ENCODE measurements around the gene EYS. TPM values are rescaled to one million over a fixed set of nuclear protein-coding genes. Genes with fewer than 3 reads are reported as not detected.

EYS gene
- total RNA-seq, 4 donors from 2014 or later: under 0.01 TPM; not detected in 3

DNA sequence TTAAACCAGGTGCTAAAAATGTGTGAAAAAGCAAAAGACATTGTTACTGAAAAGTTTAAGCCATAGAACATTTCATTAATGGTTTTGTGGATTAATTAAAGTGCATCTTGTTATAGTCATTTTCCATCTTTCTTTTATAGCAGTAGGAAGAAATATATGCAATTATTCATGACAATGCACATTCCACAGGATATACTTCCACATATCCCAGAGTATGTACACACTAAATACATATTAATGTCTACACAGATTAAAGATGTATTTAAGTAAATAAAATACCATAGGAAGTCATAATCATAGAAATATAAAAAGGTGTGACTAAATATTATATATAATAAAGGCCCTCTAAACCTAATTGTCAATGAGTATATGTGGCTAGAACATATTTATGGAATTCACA is 1492.7 kb downstream of the EYS start:
- Histone ChIP-seq H3K27me3 (no peaks in the 10 kb centered on the region), H3K36me3 (no peaks in the 10 kb centered on the region), H3K9me3 (no peaks in the 10 kb centered on the region), H3K4me3 (no peak overlapping the region), H3K4me1 (no peaks in the 10 kb centered on the region), H3K27ac (replicated peaks in 1 of 4) (no peak overlapping the region)
- no peak for DNase-seq (ENCODE audit: extremely low spot score)
- intact Hi-C loops (cut with DNase I): no loop called here
- TF ChIP-seq POLR2A (IDR thresholded peaks at IDR 0.05; ENCODE audit: low read depth) (no peak), POLR2AphosphoS5 (IDR thresholded peaks at IDR 0.05) (no peak), EP300 (IDR thresholded peaks at IDR 0.05) (no peak)
- TF ChIP-seq, protein P1, sequence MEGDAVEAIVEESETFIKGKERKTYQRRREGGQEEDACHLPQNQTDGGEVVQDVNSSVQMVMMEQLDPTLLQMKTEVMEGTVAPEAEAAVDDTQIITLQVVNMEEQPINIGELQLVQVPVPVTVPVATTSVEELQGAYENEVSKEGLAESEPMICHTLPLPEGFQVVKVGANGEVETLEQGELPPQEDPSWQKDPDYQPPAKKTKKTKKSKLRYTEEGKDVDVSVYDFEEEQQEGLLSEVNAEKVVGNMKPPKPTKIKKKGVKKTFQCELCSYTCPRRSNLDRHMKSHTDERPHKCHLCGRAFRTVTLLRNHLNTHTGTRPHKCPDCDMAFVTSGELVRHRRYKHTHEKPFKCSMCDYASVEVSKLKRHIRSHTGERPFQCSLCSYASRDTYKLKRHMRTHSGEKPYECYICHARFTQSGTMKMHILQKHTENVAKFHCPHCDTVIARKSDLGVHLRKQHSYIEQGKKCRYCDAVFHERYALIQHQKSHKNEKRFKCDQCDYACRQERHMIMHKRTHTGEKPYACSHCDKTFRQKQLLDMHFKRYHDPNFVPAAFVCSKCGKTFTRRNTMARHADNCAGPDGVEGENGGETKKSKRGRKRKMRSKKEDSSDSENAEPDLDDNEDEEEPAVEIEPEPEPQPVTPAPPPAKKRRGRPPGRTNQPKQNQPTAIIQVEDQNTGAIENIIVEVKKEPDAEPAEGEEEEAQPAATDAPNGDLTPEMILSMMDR (IDR thresholded peaks at IDR 0.05): no peak

GRCh38 chr6:64213697-64214096 is 1493.3 kb downstream of the EYS start:
- WGBS: 23% methylated on average over 3 of the region's 3 CpGs
- intact Hi-C loops (cut with DNase I): no loop called here
- no peaks in the 10 kb centered on the region for H3K4me1 ChIP-seq
- H3K4me3 ChIP-seq: no peak overlapping the region
- H3K36me3 ChIP-seq: no peaks in the 10 kb centered on the region
- no peak overlapping the region for H3K27ac ChIP-seq (replicated peaks in 1 of 4)
- H3K9me3 ChIP-seq: no peaks in the 10 kb centered on the region
- H3K27me3 ChIP-seq: no peaks in the 10 kb centered on the region
- TF ChIP-seq, protein P1 (IDR thresholded peaks at IDR 0.05): no peak
- TF ChIP-seq EP300 (IDR thresholded peaks at IDR 0.05) (no peak), POLR2AphosphoS5 (IDR thresholded peaks at IDR 0.05) (no peak), POLR2A (IDR thresholded peaks at IDR 0.05; ENCODE audit: low read depth) (no peak)
- DNase-seq (ENCODE audit: extremely low spot score): no peak

DNA sequence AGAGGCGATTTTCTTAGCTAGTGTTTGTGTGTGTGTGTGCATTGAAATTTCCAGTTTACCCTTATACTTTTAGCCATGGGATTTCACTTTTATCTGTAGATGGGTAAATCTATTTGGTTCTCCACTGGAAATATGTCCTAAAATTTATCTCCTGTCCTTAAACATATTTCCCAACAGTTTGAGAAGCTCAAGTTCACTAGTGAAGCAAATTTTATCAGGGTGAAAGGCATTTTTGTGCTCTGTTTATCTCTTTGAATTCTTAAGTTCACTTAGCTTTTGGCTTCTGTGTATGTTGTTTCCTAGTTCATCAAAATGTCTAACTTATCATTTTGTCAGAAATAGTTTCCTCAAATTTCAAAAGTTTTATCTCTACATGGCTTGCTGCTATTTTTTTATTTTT is 1509.8 kb downstream of the EYS start:
- Histone ChIP-seq H3K4me3 (no peak overlapping the region), H3K27ac (replicated peaks in 1 of 4) (no peak overlapping the region), H3K4me1 (no peaks in the 10 kb centered on the region), H3K9me3 (no peaks in the 10 kb centered on the region), H3K36me3 (no peaks in the 10 kb centered on the region), H3K27me3 (no peaks in the 10 kb centered on the region)
- no peak for DNase-seq (ENCODE audit: extremely low spot score)
- intact Hi-C loops (cut with DNase I): no loop called here
- TF ChIP-seq EP300 (IDR thresholded peaks at IDR 0.05) (no peak), POLR2A (IDR thresholded peaks at IDR 0.05; ENCODE audit: low read depth) (no peak), POLR2AphosphoS5 (IDR thresholded peaks at IDR 0.05) (no peak)
- TF ChIP-seq, protein P1 (IDR thresholded peaks at IDR 0.05): no peak
- 100% methylated on average over 1 of the region's 1 CpG for WGBS

- Histone ChIP-seq H3K27me3 (no peaks in the 10 kb centered on the region), H3K36me3 (no peaks in the 10 kb centered on the region), H3K27ac (replicated peaks in 1 of 4) (no peak overlapping the region), H3K9me3 (no peaks in the 10 kb centered on the region), H3K4me3 (no peak overlapping the region), H3K4me1 (no peaks in the 10 kb centered on the region)
- intact Hi-C loops (cut with DNase I): no loop called here
- 90% methylated on average over 8 of the region's 8 CpGs for WGBS
- no peak for TF ChIP-seq POLR2AphosphoS5 (IDR thresholded peaks at IDR 0.05)
- TF ChIP-seq POLR2A (IDR thresholded peaks at IDR 0.05; ENCODE audit: low read depth): no peak
- no peak for TF ChIP-seq EP300 (IDR thresholded peaks at IDR 0.05)
- TF ChIP-seq, protein P1 (IDR thresholded peaks at IDR 0.05): no peak
- no peak for DNase-seq (ENCODE audit: extremely low spot score)
Observed at GRCh38 chr6:64186592-64186991, 1520.4 kb downstream of the EYS start.

- Histone ChIP-seq H3K36me3 (no peaks in the 10 kb centered on the region), H3K27me3 (no peaks in the 10 kb centered on the region), H3K4me3 (no peak overlapping the region), H3K4me1 (no peaks in the 10 kb centered on the region), H3K27ac (replicated peaks in 1 of 4) (no peak overlapping the region), H3K9me3 (no peaks in the 10 kb centered on the region)
- no peak for DNase-seq (ENCODE audit: extremely low spot score)
- 68% methylated on average over 5 of the region's 5 CpGs for WGBS
- no peak for TF ChIP-seq POLR2A (IDR thresholded peaks at IDR 0.05; ENCODE audit: low read depth)
- TF ChIP-seq EP300 (IDR thresholded peaks at IDR 0.05): no peak
- TF ChIP-seq, protein P1 (IDR thresholded peaks at IDR 0.05): no peak
- TF ChIP-seq POLR2AphosphoS5 (IDR thresholded peaks at IDR 0.05): no peak
- intact Hi-C loops (cut with DNase I): no loop called here
Observed at GRCh38 chr6:64185621-64186020, 1521.4 kb downstream of the EYS start.
